ENCODE measurements around the gene ZMIZ1. TPM values are rescaled to one million over a fixed set of nuclear protein-coding genes. Genes with fewer than 3 reads are reported as not detected.
A peak's percentile ranks its signal among the peaks of the same experiment; 100 is the strongest.

ZMIZ1 gene
- total RNA-seq, 1 donor from 2014 or later: 50.1 TPM

DNA sequence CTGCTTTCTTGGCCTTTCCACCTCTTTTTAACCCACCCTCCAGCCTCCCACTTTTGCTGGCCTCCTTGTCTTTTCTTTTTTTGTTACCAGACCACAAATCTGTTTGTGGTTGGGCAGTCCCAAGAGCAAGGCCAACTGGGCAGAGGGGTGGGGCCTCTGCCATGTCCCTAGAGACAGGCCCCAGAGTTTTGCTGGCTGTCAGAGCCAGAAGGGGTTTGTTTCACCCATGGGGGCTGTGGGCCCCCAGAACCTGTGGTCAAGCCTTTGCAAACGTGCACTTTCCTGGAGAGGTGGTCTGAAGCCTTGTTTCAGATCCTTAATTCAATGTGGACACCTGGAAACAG is 10.3 kb downstream of the ZMIZ1 start:
- no peak for DNase-seq (ENCODE audit: extremely low read depth, low read depth, low spot score)

GRCh38 chr10:79079490-79080355 is 11.0 kb downstream of the ZMIZ1 start:
- no peak for DNase-seq (ENCODE audit: extremely low read depth, low read depth, low spot score)

- no peak for DNase-seq (ENCODE audit: extremely low read depth, low read depth, low spot score)
Measured at GRCh38 chr10:79081353-79082034, 12.7 kb downstream of the ZMIZ1 start.

GRCh38 chr10:79082035-79082373 is 13.2 kb downstream of the ZMIZ1 start:
- DNase-seq (ENCODE audit: extremely low read depth, low read depth, low spot score): no peak

DNA sequence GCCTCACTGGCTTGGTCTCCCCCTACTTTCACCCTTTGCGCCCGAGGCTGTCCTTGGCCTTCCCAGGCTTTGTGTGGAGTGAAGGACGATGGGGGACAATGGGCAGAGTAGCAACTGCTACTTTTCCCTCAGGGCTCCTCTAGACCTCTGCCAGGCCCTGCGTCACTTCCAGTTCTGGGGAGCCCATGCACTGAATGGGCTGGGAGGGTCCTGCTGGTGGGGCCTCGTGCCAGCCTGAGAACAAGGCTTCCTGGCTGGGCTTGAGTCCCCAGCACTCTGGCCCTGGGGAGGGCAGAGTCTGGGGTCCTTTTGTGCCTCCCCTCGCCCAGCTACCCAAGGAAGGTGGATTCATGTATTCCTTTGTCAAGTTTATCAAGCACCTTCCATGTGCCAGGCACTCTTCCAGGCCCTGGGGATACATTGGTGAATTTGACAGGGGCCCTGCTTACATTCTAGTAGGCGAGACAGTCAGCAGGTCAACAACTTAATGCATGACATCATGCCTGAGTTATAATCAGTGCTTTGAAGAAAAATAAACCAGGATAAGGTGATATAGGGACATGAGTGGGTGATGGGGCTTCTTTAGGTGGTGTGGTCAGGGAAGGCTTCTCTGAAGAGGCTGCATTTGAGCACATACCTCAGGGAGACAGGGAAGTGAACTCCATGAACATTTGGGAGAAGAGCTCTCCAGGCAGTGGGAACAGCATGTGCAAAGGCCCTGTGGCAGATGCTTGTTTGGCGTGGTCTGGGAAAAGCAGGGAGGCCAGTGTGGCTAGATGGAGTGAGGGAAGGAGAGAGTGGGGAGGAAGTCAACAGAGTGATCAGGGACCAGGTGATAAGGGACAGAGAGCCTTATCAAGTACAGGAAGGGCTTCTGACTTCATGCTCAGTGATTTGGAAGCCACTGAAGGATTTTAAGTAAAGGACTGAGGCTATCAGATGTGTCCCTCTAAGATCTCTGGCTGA is 14.1 kb downstream of the ZMIZ1 start:
- DNase-seq (ENCODE audit: extremely low read depth, low read depth, low spot score): no peak

DNA sequence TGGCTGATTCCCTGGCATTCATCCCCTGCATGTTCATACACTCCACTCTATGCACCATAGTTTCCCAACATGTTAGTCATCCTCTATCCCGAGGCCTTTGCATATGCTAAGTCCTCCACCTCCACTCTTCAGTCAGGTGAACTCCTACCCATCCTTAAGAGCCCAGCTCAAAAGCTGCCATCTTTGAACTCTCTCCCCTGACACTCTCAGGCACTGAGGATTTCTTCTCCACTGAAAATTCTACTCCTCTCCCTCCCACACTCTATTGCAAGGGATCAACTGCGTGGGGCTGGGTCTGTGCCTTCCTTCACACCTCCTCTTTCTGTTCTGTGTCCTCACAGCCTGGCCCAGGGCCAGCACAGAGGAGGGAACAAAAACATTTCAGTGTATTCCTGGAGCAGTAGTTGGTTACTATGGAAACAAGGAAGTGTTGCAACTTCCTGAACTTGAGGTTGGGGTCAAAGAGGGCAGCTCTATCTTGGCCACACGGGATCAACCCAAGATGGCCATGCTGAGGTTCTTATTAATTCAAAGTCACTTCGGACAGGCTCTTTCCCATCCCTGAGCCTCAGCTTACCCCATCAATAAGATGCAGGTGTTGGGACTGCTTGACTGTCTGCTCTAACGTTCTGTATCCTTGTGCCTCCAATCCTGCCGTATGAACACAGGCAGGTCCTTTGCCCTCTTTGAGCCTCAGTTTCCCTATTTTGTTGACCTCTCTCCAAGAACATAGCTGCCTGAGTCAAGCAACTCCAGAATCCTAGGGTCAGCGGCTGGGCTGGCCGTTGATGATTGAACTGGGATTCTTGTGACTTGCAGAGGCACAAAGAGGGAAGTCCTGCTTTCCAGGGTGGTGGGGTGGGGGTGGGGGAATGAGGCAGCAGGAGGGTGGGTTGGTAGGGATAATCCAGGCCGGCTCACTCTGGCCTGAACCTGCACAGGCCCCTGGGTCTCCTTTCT is 15.5 kb downstream of the ZMIZ1 start:
- DNase-seq (ENCODE audit: extremely low read depth, low read depth, low spot score): peak; percentile 96

DNA sequence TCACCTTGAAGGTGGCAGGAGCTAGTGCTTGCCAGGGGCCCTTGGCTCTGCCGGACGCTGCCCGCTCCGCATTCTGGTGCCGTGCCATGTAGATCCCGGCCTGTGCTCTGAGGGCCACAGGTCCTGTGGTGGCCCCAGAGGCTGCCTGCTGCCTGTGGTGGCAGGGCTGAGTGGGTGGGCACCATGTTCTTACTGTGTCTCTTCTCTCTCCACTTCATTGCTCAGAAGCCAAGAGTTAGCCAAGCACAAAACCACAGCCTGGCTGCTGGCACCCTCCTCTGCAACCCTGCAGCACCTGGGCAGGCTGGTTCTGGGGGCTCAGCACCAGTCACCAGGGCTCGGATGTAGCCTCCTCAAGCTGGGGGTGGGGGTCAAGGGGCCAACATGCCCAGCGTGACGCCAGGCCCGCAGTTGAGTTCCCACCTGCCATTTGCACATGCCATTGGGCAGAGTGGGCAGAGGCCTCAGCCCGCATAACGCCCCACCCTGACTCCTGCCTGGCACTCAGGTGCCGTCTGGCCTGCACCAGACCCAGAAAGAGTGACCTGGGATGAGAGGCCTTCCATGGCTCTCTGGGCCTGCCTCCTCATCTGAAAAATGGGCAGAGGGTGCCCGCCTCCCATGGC is 16.3 kb downstream of the ZMIZ1 start:
- no peak for DNase-seq (ENCODE audit: extremely low read depth, low read depth, low spot score)

GRCh38 chr10:79086822-79087221 is 18.1 kb downstream of the ZMIZ1 start:
- DNase-seq (ENCODE audit: extremely low read depth, low read depth, low spot score): no peak

DNA sequence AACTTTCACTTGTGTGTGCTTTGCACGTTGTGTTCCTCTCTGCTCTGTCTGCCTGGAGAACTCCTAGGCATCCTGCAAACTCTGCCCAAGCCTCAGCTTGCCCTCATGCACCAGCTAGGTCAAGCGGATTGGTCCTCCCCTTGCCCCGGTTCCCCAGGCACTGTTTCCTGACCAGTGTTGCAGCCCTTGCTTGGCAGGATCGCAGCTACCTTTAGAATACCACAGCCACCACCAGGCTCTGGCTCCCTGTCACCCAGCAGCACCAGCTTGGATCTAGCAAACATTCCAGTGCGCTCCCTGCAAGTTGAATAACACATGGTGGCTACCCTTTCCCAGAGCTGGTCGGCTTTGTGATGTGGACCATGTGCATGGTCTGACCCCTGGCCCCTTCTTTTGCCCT is 19.0 kb downstream of the ZMIZ1 start:
- DNase-seq (ENCODE audit: extremely low read depth, low read depth, low spot score): no peak

GRCh38 chr10:79088176-79088575 is 19.4 kb downstream of the ZMIZ1 start:
- no peak for DNase-seq (ENCODE audit: extremely low read depth, low read depth, low spot score)

DNA sequence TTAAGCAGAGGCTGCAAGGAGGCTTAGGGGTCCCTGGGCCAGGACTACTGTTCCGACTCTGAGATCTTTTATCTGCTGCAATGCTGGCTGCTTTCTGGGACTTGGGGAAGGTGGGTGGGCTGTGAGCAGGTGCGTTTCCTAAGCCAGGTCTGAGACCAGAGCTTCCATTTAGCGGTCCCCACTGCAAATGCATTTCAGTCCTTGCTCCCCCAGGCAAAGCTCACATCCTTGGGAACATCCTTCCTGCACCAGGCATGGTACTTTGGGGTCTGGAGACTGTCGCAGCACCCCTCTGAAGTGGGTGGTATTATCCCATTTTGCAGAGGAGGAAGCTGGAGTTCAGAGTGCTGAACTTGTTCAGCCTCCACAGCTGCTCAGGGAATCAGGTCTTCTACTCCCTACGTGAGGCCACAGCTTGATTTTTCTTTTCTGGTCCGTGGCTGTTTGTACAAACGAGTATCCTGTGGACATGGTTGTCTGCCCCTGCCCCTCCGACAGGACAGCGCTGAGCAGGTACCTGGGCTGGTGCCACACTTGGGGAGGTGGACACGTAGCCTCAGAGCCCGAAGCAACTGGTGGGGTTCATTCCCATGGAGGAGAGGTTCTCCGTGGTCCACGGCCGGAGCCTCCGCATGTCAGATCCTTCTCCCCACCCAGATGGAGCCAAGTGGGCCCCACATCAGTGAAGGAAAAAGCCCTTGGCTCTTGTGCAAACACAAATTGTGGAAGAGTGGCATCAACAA is 20.0 kb downstream of the ZMIZ1 start:
- no peak for DNase-seq (ENCODE audit: extremely low read depth, low read depth, low spot score)

GRCh38 chr10:79089632-79090031 is 20.9 kb downstream of the ZMIZ1 start:
- no peak for DNase-seq (ENCODE audit: extremely low read depth, low read depth, low spot score)

GRCh38 chr10:79090134-79090803 is 21.5 kb downstream of the ZMIZ1 start:
- no peak for DNase-seq (ENCODE audit: extremely low read depth, low read depth, low spot score)

DNA sequence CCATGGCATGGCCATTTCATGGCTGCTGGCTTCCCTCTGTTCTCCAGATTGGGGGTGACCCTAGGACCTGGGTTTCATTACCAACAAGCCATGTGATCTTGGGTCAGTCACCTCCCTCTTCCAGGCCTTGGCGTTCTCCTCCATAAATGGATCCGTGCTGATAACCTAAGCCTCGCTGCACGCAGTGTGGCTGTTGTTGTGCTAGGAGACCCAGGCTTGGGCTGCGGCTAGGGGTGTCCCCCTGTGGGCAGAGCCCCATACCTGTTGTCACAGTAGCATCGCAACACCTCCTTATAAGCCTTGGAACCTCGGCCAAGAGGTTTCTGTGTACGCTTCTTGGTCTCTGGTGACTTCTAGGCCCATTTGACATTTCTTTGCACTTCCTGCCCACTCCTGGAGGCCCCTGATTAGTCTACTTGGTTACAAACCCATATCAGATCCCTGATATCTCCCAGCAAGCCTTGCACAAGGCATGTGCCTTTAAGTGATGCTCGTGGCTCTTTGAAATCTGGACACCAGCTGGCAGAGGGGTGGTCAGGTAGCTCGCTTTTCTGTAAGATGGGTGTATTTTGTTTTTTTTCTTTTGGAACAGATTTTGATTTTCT is 23.6 kb downstream of the ZMIZ1 start:
- DNase-seq (ENCODE audit: extremely low read depth, low read depth, low spot score): no peak

GRCh38 chr10:79093658-79094411 is 25.1 kb downstream of the ZMIZ1 start:
- DNase-seq (ENCODE audit: extremely low read depth, low read depth, low spot score): no peak

- DNase-seq (ENCODE audit: extremely low read depth, low read depth, low spot score): no peak
Measured at GRCh38 chr10:79094412-79095175, 25.8 kb downstream of the ZMIZ1 start.

GRCh38 chr10:79095316-79095715 is 26.6 kb downstream of the ZMIZ1 start:
- DNase-seq (ENCODE audit: extremely low read depth, low read depth, low spot score): no peak
